Fibroblast of skin of left quadriceps (primary cell): Measurements from ENCODE around the gene NUDT1.

Source experiments
- DNase-seq, 2 experiments: peaks; one replicate each; pipeline ENCODE4 v3.0.0-alpha.2; 2013; ENCODE audit warnings: low read depth in 2 of 2

The NUDT1 gene

DNA sequence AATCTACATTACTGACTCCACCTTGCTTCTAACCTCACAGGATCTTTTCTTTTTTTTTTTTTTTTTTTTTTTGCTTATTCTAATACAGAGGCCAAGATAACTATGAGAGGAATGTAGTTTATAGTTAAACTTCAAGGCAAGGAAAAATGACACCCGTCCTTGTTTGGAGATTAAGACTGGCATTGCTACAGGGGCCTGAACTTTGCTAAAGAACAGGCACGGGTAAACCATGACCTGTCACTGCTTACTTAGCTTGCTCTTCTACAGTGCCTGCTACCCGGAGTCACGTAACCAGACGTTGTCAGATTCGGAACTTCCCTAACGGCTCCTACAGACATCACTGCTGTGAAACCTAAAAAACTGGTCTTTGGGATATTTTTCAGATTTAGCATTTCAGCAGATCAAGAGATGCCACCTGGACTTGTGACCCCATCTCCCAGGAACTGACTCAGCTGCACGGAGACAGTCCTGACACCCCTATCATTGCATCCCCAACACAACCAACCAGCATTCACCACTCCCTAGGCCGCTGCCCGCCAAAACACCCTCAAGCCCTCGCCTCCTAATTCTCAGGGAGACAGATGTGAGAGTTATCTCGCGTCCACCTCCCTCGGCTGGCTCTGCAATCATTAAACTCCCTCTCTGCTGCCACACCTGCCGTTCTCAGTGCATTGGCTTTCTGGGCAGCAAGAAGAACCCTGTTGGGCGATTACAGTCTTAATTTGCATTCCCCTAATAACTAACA is 36.8 kb upstream of the NUDT1 start:
- DNase-seq: no peak

DNA sequence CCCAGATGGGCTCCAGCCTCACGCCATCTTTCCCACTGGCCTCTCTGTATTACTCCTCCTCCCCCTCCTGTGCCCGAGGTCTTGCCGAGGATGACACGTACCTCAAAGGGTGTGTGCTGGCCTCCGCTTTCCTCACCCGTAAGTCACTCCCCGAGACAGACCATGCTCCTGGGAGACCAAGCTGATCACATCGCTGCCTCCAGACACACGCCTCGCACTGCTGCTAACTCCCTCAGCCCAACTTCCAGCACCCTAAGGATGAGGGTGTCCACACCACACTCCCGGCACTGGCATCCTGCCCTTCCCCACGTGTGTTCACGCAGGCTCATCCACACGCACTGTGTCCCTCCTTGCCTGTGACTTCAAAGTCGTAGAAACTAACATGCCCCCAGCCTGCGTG is 33.3 kb upstream of the NUDT1 start:
- DNase-seq: no peak

GRCh38 chr7:2209146-2209960 is 32.7 kb upstream of the NUDT1 start:
- peak; percentile 52 to 56 for DNase-seq

DNA sequence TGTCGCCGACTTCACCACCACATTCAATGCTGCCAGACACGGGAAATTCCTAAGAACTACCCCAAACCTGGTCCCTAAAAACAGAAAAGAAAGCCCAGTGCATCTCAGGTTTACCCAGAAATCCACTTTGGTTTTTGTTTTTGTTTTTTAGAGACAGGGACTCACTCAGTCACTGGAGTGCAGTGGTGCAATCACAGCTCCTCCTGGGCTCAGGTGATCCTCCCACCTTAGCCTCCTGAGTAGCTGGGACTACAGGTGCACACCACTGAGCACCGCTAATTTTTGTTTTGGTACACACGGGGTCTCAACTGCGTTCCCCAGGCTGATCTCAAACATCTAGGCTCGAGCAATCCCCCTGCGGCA is 32.1 kb upstream of the NUDT1 start:
- no peak for DNase-seq

GRCh38 chr7:2210551-2211258 is 31.3 kb upstream of the NUDT1 start:
- DNase-seq: no peak

- DNase-seq: no peak
Observed at GRCh38 chr7:2211259-2211880, 30.7 kb upstream of the NUDT1 start.

DNA sequence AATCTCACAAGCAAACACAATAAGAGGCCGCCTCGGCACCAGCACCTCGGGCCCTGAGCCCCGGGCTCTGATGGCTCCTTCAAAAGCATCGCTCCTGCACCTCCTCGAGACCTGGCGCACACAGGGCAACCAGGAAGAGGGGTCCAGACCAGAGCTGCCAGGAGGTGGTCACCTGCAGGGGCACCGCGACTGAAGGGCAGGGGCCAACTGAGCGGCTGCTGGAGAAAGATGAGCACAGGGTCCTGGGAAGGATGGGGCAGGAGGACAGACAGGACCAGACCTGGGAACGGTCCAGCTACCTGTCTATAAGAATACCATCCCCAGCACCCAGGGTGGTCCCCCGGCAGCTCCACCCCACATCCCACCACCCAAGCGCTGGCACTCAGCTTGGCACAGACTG is 30.1 kb upstream of the NUDT1 start:
- no peak for DNase-seq

GRCh38 chr7:2212906-2213305 is 29.1 kb upstream of the NUDT1 start:
- no peak for DNase-seq

GRCh38 chr7:2213551-2214215 is 28.3 kb upstream of the NUDT1 start:
- no peak for DNase-seq

GRCh38 chr7:2214636-2215035 is 27.4 kb upstream of the NUDT1 start:
- DNase-seq: no peak

DNA sequence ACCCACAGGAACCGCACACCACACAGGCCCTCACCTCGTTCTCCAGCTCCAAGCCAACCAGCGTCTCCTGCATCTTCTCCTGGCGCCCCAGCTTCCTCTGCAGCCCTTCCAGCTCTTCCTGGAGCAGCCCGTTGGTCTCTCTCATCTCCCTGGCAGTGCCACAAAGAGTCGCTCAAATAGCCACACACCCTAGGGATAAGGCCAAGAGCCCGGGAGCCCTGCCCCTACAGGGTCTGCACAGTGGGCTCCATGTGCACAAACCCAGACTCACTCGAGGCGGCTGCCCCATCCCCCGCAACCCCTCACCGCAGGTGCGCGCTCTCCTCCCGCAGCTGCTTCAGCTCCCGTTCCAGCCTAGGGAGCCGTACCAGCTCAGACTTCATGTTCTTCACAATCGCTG is 26.2 kb upstream of the NUDT1 start:
- no peak for DNase-seq

DNA sequence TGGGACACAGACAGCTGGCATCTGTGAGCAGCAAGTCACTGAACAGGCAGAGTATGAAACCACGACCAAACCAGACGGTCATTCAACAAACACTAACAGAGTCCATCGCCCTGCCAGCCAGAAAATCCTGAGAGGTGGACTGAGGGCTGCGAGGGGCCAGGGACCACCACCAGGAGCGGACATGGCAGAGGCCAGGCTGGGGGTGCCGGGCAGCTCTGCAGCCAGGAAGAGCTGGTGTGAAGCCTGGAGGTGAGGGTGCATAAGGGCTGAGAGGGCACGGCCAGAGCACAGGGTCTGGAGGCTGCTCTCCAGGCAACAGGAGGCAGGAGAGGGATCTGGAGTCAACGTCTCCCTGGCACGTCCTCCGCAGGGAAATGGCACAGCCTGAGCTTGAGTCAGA is 24.8 kb upstream of the NUDT1 start:
- DNase-seq: no peak

GRCh38 chr7:2217716-2218443 is 24.1 kb upstream of the NUDT1 start:
- DNase-seq: no peak

DNA sequence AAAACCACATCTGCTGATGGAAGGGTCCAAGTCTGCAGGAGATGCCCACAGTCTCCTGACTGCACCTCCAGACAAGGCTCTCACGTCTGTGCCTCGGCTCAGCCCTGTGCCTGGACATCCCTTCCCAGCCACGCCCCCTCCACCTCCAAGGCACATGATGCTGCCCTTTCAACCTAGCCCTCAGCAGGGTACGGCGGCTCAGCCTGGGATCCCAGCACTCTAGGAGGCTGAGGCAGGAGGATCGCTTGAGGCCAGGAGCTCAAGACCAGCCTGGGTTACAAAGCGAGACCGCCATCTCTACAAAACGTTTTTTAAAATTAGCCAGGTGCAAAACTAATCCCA is 23.6 kb upstream of the NUDT1 start:
- DNase-seq: no peak

- no peak for DNase-seq
Observed at GRCh38 chr7:2219136-2219535, 22.9 kb upstream of the NUDT1 start.

DNA sequence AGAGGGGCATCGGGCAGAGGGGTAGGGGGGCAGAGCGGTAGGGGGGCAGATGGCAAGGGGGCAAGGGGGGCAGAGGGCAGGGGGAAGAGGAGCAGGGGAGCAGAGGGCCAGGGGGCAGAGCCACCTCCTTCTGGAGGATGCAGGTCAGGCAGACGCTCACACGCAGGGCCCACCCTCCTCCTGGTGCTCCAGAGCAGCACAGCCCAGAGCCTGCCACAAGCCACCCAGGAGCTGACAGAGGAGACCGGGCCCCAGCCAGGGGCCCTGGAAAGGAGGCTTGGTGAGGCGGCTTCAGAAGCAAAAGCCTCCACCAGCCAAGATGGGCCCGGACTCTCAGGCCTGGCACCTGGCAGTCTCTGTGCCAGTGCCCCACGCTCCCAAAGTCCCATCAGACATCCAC is 22.4 kb upstream of the NUDT1 start:
- no peak for DNase-seq

DNA sequence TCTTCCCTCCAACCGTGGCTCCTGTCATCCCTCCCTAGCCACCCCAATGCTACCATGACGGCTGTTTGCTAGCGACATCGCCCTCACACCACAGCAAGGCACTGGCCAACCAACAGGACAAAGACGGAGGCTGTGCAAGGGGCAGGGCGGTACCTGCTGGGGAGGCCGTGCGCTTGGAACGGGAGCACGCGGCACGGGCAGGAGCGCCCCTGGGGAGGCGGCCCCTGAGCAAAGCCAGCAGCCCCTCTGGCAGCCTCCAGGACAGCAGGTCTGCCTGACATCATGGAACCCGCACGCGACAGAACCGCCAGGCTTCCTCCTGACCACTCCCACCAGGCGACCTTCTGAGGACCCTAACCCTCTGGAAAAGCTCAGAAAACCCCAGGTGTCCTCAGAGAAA is 22.0 kb upstream of the NUDT1 start:
- no peak for DNase-seq

DNA sequence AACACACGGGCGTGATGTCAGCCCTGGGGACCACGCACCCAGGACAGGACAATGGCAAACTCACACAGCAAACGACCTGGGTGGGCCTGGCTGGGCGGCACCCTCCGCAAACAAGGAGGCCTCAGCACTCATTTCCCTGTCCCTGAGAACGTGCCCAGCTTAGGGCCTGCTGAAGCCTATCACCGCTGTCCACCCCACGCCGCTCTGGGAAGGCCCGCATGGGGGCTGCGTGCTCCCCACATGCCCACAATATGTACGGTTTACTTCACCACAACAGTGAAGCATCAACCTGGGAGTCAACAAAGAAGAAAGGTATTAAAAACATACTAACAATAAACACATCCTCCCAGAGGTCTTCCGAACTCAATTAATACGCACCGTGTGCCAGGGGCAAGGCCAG is 21.5 kb upstream of the NUDT1 start:
- DNase-seq: no peak

- DNase-seq: no peak
Observed at GRCh38 chr7:2220954-2221353, 21.1 kb upstream of the NUDT1 start.

GRCh38 chr7:2222516-2222915 is 19.5 kb upstream of the NUDT1 start:
- no peak for DNase-seq

GRCh38 chr7:2223321-2223720 is 18.7 kb upstream of the NUDT1 start:
- no peak for DNase-seq
